C4-2B (cell line): Measurements from ENCODE around the gene SOS2.
A peak's percentile ranks its signal among the peaks of the same experiment; 100 is the strongest.

Experiments
- H3K27ac ChIP-seq: fragments of 450-650 bp; 2 replicates; pipeline ENCODE4 v1.5.1; 2017
- ZFX ChIP-seq: fragments of 450-650 bp; IDR thresholded peaks from 2 replicates; pipeline ENCODE4 v1.6.1; 2017
- TF ChIP-seq, protein P1 (sequence below): fragments of 450-650 bp; conservative IDR thresholded peaks from 2 replicates; pipeline ENCODE4 v1.5.1; 2017; ENCODE audit warnings: mild to moderate bottlenecking

Gene SOS2

DNA sequence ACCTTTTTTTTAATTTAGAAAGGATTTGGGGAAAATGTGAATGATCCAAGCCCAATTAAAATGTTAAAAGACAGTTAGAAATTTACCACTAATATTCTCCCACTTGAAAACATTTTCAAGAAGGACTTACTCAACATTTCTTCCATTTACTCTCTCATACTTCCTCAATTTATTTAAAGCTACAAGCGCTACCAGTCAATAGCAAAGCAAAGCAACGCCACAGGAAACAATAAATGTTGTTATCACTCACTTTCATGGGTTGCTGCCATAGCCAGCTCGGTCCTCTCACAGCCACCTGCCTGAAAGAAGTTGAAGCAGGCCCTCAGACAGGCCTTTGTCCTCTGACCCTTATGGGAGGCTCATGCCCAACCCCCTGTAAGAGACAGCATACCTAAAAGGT lies 6.0 kb upstream of the SOS2 start:
- TF ChIP-seq ZFX, result no peak
- TF ChIP-seq, protein P1, sequence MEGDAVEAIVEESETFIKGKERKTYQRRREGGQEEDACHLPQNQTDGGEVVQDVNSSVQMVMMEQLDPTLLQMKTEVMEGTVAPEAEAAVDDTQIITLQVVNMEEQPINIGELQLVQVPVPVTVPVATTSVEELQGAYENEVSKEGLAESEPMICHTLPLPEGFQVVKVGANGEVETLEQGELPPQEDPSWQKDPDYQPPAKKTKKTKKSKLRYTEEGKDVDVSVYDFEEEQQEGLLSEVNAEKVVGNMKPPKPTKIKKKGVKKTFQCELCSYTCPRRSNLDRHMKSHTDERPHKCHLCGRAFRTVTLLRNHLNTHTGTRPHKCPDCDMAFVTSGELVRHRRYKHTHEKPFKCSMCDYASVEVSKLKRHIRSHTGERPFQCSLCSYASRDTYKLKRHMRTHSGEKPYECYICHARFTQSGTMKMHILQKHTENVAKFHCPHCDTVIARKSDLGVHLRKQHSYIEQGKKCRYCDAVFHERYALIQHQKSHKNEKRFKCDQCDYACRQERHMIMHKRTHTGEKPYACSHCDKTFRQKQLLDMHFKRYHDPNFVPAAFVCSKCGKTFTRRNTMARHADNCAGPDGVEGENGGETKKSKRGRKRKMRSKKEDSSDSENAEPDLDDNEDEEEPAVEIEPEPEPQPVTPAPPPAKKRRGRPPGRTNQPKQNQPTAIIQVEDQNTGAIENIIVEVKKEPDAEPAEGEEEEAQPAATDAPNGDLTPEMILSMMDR, result no peak
- H3K27ac ChIP-seq, result no peak overlapping the region

DNA sequence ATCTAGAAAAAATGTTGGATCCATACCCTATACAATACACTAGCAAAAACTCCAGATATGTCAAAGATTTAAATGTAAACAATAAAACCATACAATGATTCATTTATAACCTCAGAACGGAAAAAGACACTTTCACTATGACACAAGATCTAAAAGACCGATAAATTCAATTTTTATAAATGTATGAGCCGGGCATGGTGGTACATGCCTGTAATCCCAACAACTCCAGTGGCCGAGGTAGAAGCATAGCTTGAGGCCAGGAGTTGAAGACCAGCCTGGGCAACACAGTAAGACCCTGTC lies 2.5 kb upstream of the SOS2 start:
- TF ChIP-seq, protein P1, result no peak
- no peak for TF ChIP-seq ZFX
- H3K27ac ChIP-seq, result peak overlapping the region; percentile 63

DNA sequence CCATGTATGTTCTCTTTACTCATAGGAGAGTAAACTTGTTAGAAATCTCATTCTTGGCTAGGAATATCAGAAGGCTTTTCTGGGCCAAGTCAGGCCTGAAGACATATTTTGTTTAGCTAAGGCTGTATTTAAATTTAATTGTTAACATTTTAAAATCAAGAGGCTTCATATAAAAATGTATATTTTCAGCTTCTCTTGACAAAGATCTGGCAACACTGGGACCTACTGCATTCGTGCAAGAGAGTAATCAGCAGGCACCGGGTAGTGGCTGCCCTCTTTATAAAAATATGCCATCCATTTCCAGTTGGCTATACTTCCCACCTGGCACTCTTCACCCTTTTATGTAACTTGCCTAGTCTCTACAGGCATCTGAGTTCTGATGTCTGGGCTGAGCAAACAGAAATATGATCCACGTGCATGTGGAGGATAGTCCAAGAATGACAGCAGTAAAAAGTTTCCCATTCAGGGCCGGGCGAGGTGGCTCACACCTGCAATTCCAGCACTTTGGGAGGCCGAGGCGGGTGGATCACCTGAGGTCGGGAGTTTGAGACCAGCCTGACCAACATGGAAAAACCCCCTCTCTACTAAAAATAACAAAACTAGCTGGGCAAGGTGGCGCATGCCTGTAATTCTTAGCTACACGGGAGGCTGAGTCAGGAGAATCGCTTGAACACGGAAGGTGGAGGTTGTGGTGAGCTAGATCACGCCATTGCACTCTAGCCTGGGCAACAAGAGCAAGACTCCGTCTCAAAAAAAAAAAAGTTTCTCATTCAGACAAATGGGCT lies 2.0 kb upstream of the SOS2 start:
- TF ChIP-seq ZFX, result no peak
- TF ChIP-seq, protein P1, result no peak
- peak overlapping the region; percentile 63 for H3K27ac ChIP-seq

DNA sequence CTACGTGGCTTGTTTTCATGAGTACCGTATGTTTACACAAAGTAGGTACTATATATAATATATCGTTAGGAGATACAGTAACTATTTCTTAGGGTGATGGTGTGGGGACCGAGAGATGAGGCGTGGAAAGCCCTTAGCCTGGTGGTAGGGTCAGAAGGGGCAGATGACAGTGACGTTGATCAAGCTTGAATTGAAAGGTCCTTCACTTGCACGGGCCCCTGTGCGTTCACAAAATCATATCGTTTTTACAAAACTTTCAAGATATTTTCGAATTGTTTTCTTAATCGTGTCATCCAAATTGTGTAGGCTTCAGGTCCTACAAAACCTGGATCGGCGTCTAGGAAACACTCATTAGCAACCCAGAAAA lies 881 bp upstream of the SOS2 start:
- H3K27ac ChIP-seq, result peak overlapping the region; percentile 93

DNA sequence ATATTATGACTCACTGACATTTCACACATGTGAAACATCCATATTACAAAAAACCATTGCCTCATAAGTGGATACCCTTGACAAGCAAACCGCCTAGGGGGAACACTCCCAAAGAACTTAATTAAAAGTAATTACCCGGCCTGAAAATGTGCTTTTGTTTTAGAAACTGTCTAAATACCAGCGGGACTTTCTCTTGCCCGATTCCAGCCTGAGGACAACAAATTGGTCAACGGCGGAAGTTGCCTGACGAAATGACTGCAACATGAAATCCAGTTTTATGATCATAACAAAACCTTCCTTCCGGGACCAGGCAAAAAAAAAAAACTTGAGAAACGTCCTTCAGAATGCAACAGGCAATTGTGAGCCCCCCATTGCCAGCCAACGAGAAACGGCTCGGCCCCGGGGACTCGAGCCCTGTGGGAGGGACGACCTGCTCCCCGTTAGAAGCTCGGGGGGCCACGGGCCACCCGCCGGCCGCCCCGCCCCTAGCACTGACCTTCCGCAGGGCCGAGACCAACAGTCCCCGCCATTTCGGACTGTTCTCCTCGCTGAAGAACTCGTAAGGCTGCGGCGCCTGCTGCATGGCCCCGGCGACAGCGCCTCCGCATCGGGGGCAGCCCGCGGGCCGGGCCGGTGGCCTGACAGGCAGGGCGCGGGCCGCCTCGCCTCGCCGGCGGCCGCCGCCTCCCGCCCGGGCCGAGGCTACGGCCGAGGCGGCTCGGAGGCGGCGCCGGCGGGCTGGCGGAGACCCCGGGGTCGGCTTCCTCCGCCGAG lies 490 bp downstream of the SOS2 start:
- TF ChIP-seq ZFX, result peak; percentile 66
- TF ChIP-seq, protein P1, result no peak
- peak overlapping the region; percentile 93 for H3K27ac ChIP-seq

More for the DNA sequence above, 881 bp upstream of the SOS2 start:
- TF ChIP-seq, protein P1, result no peak
- TF ChIP-seq ZFX, result no peak

DNA sequence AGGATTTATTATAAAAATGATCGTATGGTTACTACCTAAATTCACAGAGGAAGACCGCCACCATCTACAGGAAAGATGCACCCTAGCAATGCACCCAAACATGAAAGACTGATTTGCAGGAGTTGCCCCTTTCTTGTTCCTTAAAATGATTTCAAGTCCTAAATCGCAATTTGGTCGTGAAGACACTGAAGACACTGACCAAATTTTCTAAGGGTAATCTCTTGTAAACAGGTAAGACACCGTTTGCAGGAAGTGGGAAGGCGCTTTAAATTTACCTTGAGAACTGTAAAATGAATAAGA lies 1.0 kb downstream of the SOS2 start:
- TF ChIP-seq, protein P1, result no peak
- no peak for TF ChIP-seq ZFX
- peak overlapping the region; percentile 93; the same call in 1 of the 2 replicates for H3K27ac ChIP-seq

DNA sequence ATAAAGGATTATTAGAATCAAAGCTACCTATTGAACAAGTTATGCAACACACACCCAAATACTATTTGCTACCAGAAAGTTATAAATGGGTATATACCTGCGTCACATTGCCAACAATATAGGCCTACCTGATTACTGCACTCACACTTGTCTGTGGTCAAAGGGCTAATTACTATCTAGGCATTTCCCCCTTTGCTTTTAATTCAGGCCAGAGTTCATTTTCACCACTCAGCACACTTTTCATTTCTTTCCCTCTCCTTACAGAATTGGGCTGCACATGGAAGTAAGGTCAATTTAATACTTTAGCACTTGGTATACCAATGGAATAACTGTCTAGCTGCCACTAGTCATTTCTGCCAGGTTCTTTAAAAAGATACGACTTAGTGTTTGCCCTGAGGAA lies 1.7 kb downstream of the SOS2 start:
- TF ChIP-seq, protein P1, result no peak
- no peak for TF ChIP-seq ZFX
- H3K27ac ChIP-seq, result no peak overlapping the region
